Epithelial cell of proximal tubule (primary cell): ENCODE measurements around the gene G6PD. TPM values are rescaled to one million over a fixed set of nuclear protein-coding genes. Genes with fewer than 3 reads are reported as not detected.

Source experiments
- DNase-seq: peaks from one replicate; pipeline ENCODE4 v3.0.0-alpha.2; 2011; ENCODE audit warnings: low read depth
- H3K4me3 ChIP-seq: 2 replicates; pipeline ENCODE4 v1.5.1; 2011; ENCODE audit warnings: low read depth, mild to moderate bottlenecking, low read length
- CTCF ChIP-seq: conservative IDR thresholded peaks from 2 replicates; pipeline ENCODE4 v1.5.1; 2012; ENCODE audit warnings: low read depth, mild to moderate bottlenecking, low read length
- total RNA-seq: library from RNA; depleted of rRNA; stranded (reverse); fragments of >200 nt; gene quantifications from 2 replicates; pipeline ENCODE4 v1.2.3, GENCODE V29; 2015

G6PD gene
- total RNA-seq, 1 donor from 2014 or later = 70.5 TPM

- no peak for DNase-seq
- peak overlapping the region; percentile 64 for H3K4me3 ChIP-seq
- no peak for TF ChIP-seq CTCF
Measured at GRCh38 chrX:154485150-154486051, 61.2 kb downstream of the G6PD start.

GRCh38 chrX:154484255-154485149, 62.1 kb downstream of the G6PD start:
- no peak for DNase-seq

GRCh38 chrX:154483325-154483724, 63.3 kb downstream of the G6PD start:
- no peak for TF ChIP-seq CTCF
- no peak for DNase-seq
- no peak overlapping the region for H3K4me3 ChIP-seq

More at GRCh38 chrX:154484255-154485149, 62.1 kb downstream of the G6PD start:
- no peak overlapping the region for H3K4me3 ChIP-seq
- TF ChIP-seq CTCF = no peak

- H3K4me3 ChIP-seq = no peak overlapping the region
- TF ChIP-seq CTCF = no peak
- no peak for DNase-seq
Measured at GRCh38 chrX:154482786-154483185, 63.9 kb downstream of the G6PD start.

GRCh38 chrX:154481911-154482601, 64.6 kb downstream of the G6PD start:
- TF ChIP-seq CTCF = no peak
- no peak for DNase-seq
- no peak overlapping the region for H3K4me3 ChIP-seq

Other genes with a start within 250 kb of the G6PD start
- gene FLNA, start 172.2 kb downstream of the G6PD start, total RNA-seq = 953 and 1,430 TPM in 2 replicates
- gene EMD, start 167.6 kb downstream of the G6PD start, total RNA-seq = 50.7 and 63.0 TPM in 2 replicates
- 5,736 and 6,055 TPM in 2 replicates for gene RPL10, start 148.5 kb downstream of the G6PD start, total RNA-seq
- gene DNASE1L1, start 137.6 kb downstream of the G6PD start, total RNA-seq = 20.7 and 27.7 TPM in 2 replicates
- 33.6 and 55.8 TPM in 2 replicates for gene TAFAZZIN, start 135.3 kb downstream of the G6PD start, total RNA-seq
- 28.5 and 55.1 TPM in 2 replicates for gene ATP6AP1, start 118.2 kb downstream of the G6PD start, total RNA-seq
- gene GDI1, start 109.7 kb downstream of the G6PD start, total RNA-seq = 116 and 144 TPM in 2 replicates
- gene FAM50A, start 102.7 kb downstream of the G6PD start, total RNA-seq = 51.1 and 74.1 TPM in 2 replicates
- 5.9 and 14.6 TPM in 2 replicates for gene PLXNA3, start 88.6 kb downstream of the G6PD start, total RNA-seq
- 23.0 and 28.4 TPM in 2 replicates for gene LAGE3, start 67.6 kb downstream of the G6PD start, total RNA-seq
- 39.4 and 65.5 TPM in 2 replicates for gene UBL4A, start 60.2 kb downstream of the G6PD start, total RNA-seq
- 26.1 and 29.1 TPM in 2 replicates for gene SLC10A3, start 56.2 kb downstream of the G6PD start, total RNA-seq
- 24.8 and 31.8 TPM in 2 replicates for gene FAM3A, start 30.6 kb downstream of the G6PD start, total RNA-seq
- 15.8 and 21.4 TPM in 2 replicates for gene IKBKG, start 774 bp upstream of the G6PD start, total RNA-seq
- gene CTAG1A, start 38.3 kb upstream of the G6PD start, total RNA-seq = not detected in 2 replicates
- gene CTAG1B, start 72.4 kb upstream of the G6PD start, total RNA-seq = not detected in 2 replicates
- not detected in 2 replicates for gene CTAG2, start 106.7 kb upstream of the G6PD start, total RNA-seq
- 0.14 TPM in 1 of 2 replicates, not detected in the other for gene GAB3, start 204.2 kb upstream of the G6PD start, total RNA-seq
- 41.2 and 66.1 TPM in 2 replicates for gene DKC1, start 216.0 kb upstream of the G6PD start, total RNA-seq